ENCODE data around the gene MATCAP1.

The MATCAP1 gene

DNA sequence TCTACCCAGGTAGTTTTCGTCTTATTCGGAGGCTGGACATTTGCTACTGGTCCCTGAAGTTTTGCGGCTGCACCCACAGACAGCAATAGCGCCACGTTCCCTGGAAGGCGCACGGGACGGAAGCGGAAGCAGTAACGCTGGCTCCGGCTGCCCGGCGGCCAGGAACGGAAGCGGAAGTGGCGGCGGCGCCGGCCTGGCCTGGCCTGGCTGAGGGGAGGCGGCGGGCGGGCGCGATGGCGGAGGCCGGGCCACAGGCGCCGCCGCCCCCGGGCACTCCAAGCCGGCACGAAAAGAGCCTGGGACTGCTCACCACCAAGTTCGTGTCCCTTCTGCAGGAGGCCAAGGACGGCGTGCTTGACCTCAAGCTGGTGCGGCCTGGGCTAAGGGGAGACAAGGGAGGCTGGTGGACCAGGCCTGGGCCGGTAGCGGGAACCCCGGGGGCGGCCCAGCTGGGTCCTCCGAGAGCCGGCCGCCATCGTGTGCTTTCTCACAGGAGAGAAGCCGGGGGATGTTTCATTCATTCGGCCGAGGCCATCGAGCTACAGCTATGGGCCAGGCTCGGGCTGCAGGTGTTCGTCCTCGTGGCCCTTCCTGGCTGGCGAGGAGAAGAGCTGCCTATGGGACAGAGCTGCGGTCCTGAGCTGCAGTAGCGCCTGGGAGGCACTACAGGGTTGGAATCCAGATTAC lies 8.4 kb upstream of the MATCAP1 start, which contains the start of gene E2F4:
Gene E2F4 (plus strand): TSS at position 161 of the 687 bp plus-strand sequence. CDS start 73 bp downstream, at position 234.
- peaks cover 15% of the 10 kb centered on the region for H3K4me1 ChIP-seq (ENCODE audit: insufficient read depth, low read length, severe bottlenecking)
- H3K9me3 ChIP-seq (ENCODE audit: low read length) = no peaks in the 10 kb centered on the region
- no peak within 1 kb of the TSS for H3K27ac ChIP-seq (ENCODE audit: low read depth, low read length, poor library complexity, severe bottlenecking)
- peaks cover 16% of the 10 kb centered on the region for H3K79me2 ChIP-seq (ENCODE audit: insufficient read depth, low read length)
- TF ChIP-seq CTCF (IDR thresholded peaks at IDR 0.05; ENCODE audit: low read length) (no peak), EZH2 (IDR thresholded peaks at IDR 0.05; ENCODE audit: borderline replicate concordance, low read length) (no peak)
- peak within 1 kb of the TSS; percentile 98 for H3K4me3 ChIP-seq (ENCODE audit: low read depth, low read length, poor library complexity, severe bottlenecking)
- peak within 1 kb of the TSS; percentile 97 for H3K9ac ChIP-seq (ENCODE audit: low read length)
- H3K9me2 ChIP-seq (ENCODE audit: low read depth, low read length) = no peaks in the 10 kb centered on the region
- H3K4me2 ChIP-seq (ENCODE audit: low read length) = peak within 1 kb of the TSS; percentile 99
- peaks cover 37% of the 10 kb centered on the region for H3K36me3 ChIP-seq (ENCODE audit: insufficient read depth, low read length)
- no peaks in the 10 kb centered on the region for H3F3A ChIP-seq (ENCODE audit: insufficient read depth, low read length)
- no peak within 1 kb of the TSS for H2AFZ ChIP-seq (ENCODE audit: low read length)
- H3K27me3 ChIP-seq (ENCODE audit: insufficient read depth, low read length) = no peaks in the 10 kb centered on the region
- H4K20me1 ChIP-seq (ENCODE audit: insufficient read depth, low read length) = no peaks in the 10 kb centered on the region

DNA sequence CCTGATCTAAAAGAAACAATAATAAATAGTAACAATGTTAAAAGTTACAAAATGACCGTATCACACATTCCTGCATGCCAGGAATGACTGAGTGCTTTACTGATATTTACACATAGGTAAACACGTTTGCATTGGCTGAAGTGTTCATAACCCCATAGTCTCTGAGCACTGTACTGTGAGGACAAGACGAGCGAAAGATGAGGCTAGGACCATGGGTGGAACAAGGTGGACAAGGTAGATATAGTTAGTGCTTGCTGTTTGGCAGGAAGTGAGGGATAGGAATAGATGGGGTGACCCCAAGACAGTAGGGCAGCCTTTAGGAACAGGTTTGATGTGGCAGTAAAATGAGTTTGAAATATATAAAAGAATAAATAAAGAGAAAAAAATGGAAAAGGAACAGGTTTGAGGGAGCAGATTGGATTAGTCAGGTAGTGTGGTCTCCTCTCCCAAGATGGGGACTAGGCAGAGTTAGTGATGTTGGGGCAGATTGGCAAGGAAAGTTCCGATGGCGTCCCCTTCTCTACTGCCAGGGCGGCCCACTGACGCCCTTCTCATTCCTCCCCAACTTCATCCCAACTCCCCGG lies 7.7 kb upstream of the MATCAP1 start:
- H3K9me3 ChIP-seq (ENCODE audit: low read length) = no peaks in the 10 kb centered on the region
- no peaks in the 10 kb centered on the region for H3F3A ChIP-seq (ENCODE audit: insufficient read depth, low read length)
- no peaks in the 10 kb centered on the region for H4K20me1 ChIP-seq (ENCODE audit: insufficient read depth, low read length)
- H3K79me2 ChIP-seq (ENCODE audit: insufficient read depth, low read length) = peaks cover 16% of the 10 kb centered on the region
- no peak overlapping the region for H2AFZ ChIP-seq (ENCODE audit: low read length)
- H3K9me2 ChIP-seq (ENCODE audit: low read depth, low read length) = no peaks in the 10 kb centered on the region
- H3K9ac ChIP-seq (ENCODE audit: low read length) = no peak overlapping the region
- no peak overlapping the region for H3K4me3 ChIP-seq (ENCODE audit: low read depth, low read length, poor library complexity, severe bottlenecking)
- no peaks in the 10 kb centered on the region for H3K27me3 ChIP-seq (ENCODE audit: insufficient read depth, low read length)
- TF ChIP-seq EZH2 (IDR thresholded peaks at IDR 0.05; ENCODE audit: borderline replicate concordance, low read length) (no peak), CTCF (IDR thresholded peaks at IDR 0.05; ENCODE audit: low read length) (no peak)
- H3K27ac ChIP-seq (ENCODE audit: low read depth, low read length, poor library complexity, severe bottlenecking) = no peak overlapping the region
- H3K4me1 ChIP-seq (ENCODE audit: insufficient read depth, low read length, severe bottlenecking) = peaks cover 15% of the 10 kb centered on the region
- H3K4me2 ChIP-seq (ENCODE audit: low read length) = no peak overlapping the region
- peaks cover 31% of the 10 kb centered on the region for H3K36me3 ChIP-seq (ENCODE audit: insufficient read depth, low read length)

- H3K27ac ChIP-seq (ENCODE audit: low read depth, low read length, poor library complexity, severe bottlenecking) = no peak overlapping the region
- H3K79me2 ChIP-seq (ENCODE audit: insufficient read depth, low read length) = peaks cover 16% of the 10 kb centered on the region
- H3K4me1 ChIP-seq (ENCODE audit: insufficient read depth, low read length, severe bottlenecking) = peaks cover 15% of the 10 kb centered on the region
- H3K4me3 ChIP-seq (ENCODE audit: low read depth, low read length, poor library complexity, severe bottlenecking) = no peak overlapping the region
- no peaks in the 10 kb centered on the region for H3K9me3 ChIP-seq (ENCODE audit: low read length)
- H3K27me3 ChIP-seq (ENCODE audit: insufficient read depth, low read length) = no peaks in the 10 kb centered on the region
- H4K20me1 ChIP-seq (ENCODE audit: insufficient read depth, low read length) = no peaks in the 10 kb centered on the region
- TF ChIP-seq CTCF (IDR thresholded peaks at IDR 0.05; ENCODE audit: low read length) = no peak
- no peak for TF ChIP-seq EZH2 (IDR thresholded peaks at IDR 0.05; ENCODE audit: borderline replicate concordance, low read length)
- H2AFZ ChIP-seq (ENCODE audit: low read length) = no peak overlapping the region
- H3K9ac ChIP-seq (ENCODE audit: low read length) = no peak overlapping the region
- no peaks in the 10 kb centered on the region for H3F3A ChIP-seq (ENCODE audit: insufficient read depth, low read length)
- H3K4me2 ChIP-seq (ENCODE audit: low read length) = no peak overlapping the region
- H3K36me3 ChIP-seq (ENCODE audit: insufficient read depth, low read length) = peaks cover 23% of the 10 kb centered on the region
- no peaks in the 10 kb centered on the region for H3K9me2 ChIP-seq (ENCODE audit: low read depth, low read length)
Measured at GRCh38 chr16:67190448-67191399, 7.0 kb upstream of the MATCAP1 start.

Data from OCI-LY1 (cell line).